OCI-LY3 (cell line): ENCODE data around the gene PRELID1.

Experiments used
- EZH2phosphoT487 ChIP-seq: fragments of 200-600 bp; shearing (Covaris generic); IDR thresholded peaks from 2 replicates; pipeline ENCODE4 v1.6.1; 2018; ENCODE audit warnings: antibody characterized with exemption, mixed run types, low read depth
- TF ChIP-seq, protein P1 (sequence below): fragments of 200-600, 300-600 bp; sonication (generic); IDR thresholded peaks from 2 replicates; pipeline ENCODE4 v1.5.1; 2014; ENCODE audit warnings: antibody characterized with exemption, low read length, low read depth

DNA sequence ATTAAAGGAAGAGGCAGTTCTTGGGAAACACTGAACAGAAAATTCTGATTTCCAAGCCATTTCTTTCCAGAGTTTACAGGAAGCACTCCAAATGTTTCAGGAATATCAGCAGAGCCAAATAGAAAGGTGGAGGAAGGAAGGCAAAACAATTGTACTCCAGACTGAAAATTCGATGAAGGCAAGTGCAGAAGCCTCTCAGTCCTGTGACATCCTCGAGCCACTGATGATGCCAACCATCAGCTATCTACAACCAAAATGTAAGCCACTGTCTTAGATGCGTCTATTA is 45.7 kb downstream of the PRELID1 start:
- TF ChIP-seq, protein P1, sequence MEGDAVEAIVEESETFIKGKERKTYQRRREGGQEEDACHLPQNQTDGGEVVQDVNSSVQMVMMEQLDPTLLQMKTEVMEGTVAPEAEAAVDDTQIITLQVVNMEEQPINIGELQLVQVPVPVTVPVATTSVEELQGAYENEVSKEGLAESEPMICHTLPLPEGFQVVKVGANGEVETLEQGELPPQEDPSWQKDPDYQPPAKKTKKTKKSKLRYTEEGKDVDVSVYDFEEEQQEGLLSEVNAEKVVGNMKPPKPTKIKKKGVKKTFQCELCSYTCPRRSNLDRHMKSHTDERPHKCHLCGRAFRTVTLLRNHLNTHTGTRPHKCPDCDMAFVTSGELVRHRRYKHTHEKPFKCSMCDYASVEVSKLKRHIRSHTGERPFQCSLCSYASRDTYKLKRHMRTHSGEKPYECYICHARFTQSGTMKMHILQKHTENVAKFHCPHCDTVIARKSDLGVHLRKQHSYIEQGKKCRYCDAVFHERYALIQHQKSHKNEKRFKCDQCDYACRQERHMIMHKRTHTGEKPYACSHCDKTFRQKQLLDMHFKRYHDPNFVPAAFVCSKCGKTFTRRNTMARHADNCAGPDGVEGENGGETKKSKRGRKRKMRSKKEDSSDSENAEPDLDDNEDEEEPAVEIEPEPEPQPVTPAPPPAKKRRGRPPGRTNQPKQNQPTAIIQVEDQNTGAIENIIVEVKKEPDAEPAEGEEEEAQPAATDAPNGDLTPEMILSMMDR = no peak
- TF ChIP-seq EZH2phosphoT487 = no peak
